HG03060 (cell line): ENCODE measurements around the gene SLC6A1.

Source experiments
- ATAC-seq: cut with Tn5 transposase; IDR thresholded peaks from one replicate; pipeline ENCODE4 v1.9.1; 2021; ENCODE audit warnings: low read depth, moderate number of reproducible peaks; ENCODE audit not compliant: unreplicated experiment

SLC6A1 gene

DNA sequence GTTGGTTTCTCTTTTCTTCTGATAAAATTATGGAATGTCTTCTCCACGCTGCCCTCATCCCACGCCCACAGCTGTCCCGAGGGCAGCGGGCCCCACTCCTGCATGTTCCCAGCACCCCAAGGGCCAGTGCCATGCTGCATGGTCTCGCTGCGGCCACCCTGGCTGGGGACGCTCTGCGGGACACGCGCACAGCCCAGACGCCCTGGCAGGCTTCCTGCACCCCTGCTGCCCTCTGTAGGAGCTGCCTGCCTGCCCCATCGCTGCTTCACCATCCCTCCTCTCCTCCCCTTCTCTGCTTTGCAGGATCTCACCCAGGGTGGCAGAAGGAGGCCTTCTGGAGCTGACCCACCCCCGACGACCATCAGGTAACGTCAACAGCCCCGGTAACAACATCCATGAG lies 22.8 kb downstream of the SLC6A1 start:
- no peak for ATAC-seq

DNA sequence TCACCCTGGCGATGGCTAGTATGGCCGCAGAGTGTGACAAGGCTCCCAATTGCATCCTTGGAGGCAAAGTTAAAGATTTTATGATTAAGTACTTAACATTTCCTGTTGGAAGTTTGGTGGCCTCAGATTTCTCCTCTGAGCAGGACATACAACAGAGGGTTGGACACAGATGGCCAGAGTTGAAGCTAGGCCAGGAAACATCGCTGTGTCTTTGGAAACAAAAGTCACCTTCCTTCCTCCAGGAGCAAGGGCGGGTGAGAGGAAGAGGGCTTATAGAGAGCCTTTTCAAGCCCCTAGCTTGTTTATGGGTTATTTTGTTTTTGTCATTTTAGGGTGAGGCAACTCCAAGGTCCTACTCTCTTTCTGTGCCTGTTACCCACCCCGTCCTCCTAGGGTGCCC lies 24.2 kb downstream of the SLC6A1 start:
- no peak for ATAC-seq

DNA sequence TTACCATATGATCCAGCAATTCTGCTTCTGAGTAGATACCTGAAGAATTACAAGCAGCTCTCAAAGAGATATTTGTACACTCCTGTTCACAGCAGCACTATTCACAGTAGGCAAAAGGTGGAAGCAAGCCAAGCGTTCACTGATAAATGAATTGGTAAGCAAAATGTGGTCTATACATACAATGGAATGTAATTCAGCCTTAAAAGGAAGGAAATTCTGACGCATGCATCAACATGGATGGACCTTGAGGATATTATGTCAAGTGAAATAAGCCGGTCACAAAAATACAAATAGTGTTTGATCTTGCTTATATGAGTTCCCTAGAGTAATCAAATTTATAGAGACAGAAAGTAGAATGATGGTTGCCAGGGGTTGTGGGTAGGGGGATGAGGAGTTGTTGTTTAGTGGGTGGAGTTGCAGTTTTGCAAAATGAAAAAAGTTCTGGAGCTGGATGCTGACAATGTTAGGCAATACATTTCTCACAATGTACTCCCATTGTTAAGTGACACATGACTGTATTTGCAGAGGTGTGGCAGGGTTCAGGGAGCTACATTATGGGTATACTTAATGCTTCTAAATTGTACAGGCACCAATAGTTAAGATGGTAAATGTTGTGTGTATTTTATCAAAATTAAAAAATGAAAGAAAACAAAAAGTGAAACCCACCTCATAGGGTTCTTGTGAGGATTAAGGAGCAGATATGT lies 26.7 kb downstream of the SLC6A1 start:
- ATAC-seq, result no peak

DNA sequence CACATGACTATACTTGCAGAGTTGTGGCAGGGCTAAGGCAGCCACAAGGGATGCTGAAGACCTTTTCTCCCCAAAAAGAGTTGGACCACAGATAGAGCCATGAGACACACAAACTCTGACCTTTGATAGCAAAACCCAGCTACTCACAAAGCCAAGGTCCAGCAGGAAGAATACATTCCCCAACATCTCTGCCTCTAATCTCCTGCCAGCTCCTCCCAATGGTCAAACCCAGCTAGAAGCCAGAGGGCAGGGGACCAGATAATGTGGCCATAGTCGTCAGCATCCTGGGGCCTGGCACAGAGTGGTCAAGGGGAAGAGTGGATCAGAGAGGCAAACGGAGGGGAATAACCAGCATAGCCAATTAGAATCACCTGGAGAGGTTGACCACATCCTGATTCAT lies 28.2 kb downstream of the SLC6A1 start:
- no peak for ATAC-seq

DNA sequence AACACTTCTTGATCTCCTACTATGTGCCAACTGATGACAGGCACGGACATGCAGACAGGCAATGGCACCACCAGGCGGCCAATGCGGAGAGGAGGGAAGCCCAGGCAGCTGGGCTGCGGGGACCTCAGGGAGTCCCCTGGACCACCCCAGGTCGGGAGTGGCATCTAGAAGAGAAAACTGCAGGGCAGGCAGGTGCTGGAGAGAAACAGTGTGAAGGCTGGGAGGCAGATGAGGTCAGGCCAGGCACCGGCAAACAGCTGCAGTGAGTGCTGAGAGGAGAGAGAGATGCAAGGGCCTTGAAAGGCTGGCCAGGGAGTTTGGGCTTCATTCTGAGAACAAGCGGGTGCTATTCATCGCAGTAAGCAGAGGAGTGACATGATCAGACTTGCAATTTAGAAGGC lies 29.1 kb downstream of the SLC6A1 start:
- no peak for ATAC-seq

DNA sequence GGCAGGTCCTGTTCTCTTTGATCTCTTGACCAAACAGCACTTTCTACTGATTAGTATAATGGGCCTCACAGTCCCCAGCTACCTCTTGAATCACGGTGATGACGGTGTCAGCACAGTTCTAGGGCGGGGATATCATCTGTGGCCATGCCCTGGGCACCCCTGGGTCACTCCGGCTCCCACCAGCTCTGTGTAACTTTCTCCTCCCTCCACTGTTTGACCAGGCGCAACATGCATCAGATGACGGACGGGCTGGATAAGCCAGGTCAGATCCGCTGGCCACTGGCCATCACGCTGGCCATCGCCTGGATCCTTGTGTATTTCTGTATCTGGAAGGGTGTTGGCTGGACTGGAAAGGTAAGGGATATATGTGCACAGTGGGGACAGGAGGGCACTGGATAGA lies 29.6 kb downstream of the SLC6A1 start:
- ATAC-seq, result no peak

DNA sequence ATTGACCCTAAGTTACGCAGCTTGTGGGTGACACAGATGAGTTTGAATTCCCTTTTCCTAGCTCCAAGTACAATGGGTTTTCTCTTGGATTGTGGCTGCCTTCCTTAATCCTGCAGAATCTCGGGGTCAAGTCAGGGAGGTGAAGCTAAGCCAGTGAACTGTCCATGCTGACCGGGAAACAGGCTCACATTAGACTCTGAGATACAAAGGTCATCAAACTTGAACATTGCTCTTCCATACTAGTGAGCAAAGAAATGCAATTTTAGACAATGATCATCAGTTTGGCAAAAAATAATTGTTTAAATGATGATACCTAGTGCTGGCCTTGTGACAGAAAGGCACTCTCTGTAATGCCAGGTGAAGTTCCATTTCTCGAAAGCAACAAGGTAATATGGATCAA lies 31.6 kb downstream of the SLC6A1 start:
- ATAC-seq, result no peak

DNA sequence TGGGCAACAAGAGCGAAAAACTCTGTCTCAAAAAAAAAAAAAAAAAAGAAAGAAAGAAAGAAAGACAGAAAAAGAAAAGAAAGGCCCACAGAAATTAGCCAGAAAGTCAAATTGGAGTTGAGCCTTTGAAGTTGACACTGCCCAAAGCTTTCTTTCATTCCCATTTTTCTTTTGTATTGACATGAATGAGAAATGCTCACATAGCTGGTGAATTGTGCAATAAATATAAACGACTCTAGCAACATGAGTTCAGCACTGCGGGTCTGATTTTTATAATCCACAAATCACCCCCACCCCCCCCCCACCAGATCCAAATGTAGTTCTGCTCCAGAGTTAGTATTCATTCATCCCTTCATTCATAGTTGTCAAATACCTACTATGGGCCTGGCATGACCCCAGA lies 37.4 kb downstream of the SLC6A1 start:
- no peak for ATAC-seq

DNA sequence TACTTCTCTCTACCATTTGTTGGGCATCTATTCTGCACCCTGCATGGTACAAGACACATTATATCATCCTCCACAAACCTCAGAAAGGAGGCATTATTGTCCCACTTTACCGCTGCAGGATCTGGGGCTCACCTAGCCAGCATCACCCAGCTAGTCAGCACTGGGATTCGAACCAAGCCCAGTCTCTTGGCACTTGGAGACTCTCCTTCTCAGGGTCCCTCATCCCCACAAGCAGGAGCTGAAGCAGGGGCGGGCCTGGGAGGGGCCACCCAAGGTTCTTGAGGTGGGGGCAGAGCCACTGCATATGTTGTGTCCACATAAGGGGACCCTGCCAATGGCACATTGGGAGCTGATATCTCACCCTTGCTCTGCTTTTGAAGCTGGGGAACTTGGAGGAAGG lies 41.3 kb downstream of the SLC6A1 start:
- ATAC-seq, result no peak

DNA sequence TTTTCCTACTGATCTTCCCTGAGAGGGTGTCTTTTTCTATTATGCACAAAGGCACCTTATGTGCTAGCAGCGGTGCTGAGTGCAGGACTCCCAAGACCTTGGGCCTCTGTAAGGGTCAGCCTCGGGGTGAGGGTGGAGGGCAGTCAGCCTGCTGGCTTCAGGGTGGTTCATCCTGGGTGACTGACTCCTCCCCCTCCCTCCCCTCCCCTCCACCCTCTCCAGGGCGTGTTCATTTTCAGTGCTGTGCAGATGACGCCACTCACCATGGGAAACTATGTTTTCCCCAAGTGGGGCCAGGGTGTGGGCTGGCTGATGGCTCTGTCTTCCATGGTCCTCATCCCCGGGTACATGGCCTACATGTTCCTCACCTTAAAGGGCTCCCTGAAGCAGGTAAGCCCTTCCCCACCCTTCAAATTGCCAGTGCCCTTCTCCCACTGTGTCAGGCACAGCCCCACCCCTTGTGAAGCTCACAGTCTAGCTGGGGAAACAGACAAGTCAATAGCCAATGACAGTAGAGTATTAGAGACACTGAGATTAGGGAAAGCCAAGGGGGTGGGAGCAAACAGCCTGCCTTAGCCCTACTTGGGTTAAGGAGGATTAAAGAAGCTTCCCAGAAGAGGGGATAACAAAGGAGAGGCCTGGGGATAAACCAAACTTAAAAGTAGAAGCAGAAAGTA lies 41.9 kb downstream of the SLC6A1 start:
- no peak for ATAC-seq

DNA sequence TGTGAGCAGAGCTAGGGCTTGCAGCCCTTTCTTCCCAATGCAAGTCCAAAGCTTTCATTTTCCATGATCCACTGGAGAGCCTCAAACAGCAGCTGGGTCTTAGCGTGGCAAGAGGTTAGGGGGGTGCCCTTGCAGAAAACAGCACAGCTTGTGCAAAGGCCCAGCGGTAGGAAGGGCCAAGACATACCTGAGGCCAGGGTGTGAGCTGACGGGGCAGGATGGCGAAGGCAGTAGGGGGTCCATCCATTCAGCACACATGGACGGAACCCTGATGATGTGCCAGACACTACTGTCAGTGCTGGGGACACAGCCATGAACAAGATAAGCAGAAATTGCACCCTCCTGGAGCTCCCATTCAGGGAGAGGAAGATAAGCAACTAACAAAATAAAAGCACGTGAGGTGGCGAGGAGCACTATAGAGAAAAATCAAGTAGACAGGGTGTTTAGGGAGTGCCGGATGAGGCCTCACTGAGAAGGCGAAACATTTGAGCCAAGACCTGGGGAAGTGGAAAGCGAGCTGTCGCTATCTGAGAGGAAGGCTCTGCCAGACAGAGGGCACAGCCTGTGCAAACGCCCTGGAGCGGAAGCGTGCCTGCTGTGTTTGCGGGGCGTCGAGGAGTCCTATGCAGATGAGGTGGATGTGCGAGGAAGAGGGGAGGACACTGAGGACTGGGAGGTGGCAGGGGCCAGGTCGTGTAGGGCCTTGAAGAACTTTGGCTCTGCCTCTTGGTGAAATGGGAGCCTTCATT lies 43.4 kb downstream of the SLC6A1 start:
- no peak for ATAC-seq

DNA sequence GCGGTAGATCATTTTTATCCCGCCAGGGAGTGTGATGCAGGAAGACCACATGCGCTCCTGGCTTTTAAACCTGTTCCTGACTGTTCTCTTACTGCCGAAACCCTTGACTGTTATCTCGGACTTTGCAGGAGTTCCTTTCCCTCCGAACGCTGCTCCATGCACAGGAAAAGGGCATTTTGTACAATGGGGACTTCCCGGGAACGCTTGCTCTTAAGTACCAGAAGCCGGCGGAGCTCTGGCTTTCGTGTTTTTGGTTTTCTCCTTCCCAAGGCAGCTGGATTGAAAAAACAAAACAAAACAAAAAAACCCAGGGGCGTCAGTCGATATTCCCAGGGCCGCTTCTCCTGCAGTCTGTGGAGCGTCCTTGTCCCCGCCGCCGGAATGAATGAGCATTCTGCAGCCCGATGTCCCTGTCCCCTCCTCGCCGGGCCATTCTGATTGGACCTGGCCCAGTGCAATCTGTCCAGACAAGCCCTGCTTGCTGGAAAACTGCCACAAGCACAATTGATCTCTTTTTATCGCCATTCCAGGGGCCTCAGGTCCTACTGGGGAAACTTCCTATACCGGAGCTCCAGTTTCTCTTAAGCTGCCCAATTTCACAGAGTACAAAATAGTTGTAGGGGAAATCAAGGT lies 44.8 kb downstream of the SLC6A1 start:
- ATAC-seq, result no peak

DNA sequence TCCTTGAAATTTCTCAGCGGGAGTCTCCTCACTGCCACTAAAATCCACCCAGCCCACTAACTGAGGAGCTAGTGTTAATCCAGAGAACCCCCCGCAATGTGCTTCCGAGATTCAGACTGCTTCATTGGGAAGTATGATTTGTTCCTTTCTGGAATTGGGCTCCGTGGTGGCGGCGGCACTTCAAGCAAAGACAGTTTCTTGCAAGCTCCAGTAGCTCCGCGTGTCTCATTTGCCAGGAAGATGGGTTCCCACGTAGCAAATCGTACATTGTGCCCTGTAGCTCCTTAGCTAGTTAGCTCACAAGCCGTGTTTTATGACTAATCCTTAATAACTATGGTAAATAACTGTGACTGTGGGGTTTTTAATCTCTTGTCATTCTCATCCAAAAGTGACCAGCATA lies 45.4 kb downstream of the SLC6A1 start:
- ATAC-seq, result no peak

DNA sequence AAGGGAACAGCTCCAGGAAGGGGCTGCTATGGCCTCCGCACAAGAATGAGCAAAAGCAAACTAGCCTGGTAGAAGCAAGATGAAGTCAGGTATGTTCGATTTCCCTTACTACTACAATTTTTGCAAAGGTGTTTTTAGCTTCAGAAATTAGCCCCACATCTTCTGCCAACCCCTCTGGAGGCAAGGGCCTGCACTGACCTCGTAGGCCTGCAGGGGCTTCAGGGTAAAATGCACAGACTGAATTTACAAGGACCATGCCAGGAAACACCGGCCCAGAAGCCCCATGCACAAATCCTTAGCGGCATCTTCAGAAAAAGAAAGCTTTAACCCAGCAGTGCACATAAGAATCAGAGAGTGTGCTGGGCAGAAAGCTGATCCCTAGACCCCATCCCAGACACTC lies 53.0 kb downstream of the SLC6A1 start:
- no peak for ATAC-seq

DNA sequence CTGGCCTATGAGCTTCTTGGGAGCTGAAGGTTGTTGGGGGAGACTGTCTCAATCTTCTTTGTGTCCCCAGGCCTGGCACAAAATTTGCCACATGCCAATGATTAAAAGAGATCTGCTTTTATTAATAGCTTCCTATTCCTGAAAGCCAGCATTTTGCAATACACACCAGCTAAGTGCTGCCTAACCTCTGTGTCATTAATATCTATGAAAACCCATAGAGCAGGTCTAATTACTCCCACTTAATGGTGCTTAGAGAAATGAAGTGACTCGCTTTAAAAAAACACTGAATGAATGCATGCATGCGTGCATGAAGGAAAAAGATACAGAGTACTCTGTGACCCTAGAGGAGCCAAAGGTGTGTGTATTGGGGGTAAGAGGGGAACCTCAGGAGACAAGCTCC lies 55.0 kb downstream of the SLC6A1 start:
- ATAC-seq, result no peak

DNA sequence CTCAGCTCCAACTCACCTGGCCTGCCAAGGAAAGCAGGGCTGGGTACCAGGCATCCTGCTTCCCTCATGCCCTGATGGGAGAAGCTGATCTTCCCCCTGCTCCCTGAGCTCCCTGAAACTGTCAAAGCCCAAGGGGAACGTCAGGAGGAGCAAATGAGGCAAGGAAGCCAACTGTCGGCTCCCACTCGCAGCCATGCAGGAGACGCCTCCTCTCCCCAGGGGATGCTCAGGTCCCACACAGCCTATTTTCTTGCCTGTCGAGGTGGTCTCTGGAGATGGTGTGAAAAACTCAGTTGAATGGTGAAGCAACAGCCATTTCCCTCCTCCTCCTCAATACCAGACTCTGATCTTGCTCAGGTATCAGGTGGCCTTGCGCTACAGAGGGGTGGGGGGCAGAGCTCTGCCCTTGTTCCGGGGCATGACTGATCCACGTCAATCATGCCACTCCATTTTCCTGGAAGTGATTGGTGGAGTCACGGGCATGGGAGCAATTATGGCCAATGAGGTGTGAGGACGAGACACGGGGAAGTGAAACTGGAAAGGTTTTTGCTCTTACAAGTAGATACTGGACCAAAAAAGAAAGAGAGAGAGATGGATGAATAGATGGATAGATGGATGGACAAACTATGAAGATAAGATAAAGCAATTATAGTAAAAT lies 58.2 kb downstream of the SLC6A1 start:
- ATAC-seq, result no peak

DNA sequence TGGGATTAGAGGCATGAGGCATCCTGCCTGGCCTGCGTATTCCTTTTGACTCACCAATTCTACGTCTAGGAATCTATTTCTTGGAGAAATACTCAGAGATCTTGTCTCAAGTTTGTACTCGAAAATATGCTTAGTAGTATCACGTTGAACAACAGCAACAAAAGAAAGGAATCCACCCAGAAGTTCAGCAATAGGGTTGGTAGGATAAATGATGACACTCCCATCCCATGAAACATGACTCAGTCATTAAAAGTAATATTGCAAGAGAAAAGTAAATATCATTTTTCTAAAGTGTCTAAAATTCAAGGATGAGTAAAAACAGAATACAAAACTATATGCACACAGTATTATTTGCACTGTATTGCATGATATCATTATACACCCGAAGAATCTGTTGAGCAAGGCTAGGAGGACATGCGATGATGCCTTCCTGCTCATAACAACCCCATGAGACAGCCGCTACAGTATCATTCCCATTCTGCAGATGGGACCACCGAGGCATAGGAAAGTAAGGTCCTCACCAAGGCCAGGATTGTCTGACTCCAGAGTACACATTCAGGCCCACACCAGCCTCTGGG lies 61.5 kb downstream of the SLC6A1 start:
- no peak for ATAC-seq

DNA sequence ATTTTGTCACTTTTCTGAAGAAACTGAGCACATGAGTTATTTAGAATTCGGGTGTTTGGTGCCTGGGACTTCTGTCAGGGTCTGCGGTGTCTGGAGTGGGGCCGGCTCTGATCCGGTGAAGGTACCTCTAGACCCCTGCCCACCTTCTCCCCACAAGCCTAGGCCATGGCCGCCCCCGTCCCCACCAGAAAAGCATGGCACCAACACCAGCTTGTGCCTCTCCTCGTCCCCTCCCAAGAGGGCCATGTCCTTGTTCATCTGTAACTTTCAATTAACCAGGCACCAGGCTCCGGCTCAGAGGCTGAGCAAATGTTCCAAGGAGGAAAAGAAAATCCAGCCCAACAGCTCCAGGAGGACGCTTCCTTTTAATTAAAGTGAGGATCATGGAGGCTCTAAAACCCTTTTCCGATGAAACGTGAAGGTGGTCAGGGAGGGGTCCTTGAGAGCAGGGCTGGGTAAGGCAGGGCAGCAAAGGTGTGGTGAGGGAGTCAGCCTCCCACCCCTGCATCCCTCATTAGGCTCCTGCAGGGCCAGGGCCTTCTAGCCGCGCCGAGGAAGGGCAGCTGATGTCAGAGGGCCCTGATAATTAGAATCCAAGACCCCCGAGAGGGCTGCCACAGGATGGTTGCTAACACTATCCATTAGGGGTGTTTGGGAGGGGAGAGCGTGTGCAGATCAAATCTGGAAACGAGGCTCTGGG lies 62.3 kb downstream of the SLC6A1 start:
- ATAC-seq, result no peak

DNA sequence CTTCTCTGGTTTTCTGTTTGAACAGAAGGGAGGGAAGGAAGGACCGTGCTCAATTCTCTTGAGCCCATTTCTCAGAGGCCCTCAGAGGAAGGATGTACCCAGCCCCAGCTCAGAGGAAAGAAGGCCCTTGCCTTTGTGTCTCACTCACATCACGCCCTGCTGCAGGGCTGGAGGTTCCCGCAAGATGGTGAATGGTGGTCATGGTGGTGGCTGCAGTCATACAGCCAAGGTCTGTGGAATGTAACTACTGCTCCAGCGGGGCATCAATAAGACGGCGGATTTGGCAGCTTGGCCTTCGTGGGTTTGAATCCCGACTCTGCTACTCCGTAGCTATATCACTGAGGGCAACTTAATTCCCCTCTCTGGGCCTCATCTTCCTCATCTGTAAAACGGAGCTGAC lies 62.9 kb downstream of the SLC6A1 start:
- no peak for ATAC-seq

DNA sequence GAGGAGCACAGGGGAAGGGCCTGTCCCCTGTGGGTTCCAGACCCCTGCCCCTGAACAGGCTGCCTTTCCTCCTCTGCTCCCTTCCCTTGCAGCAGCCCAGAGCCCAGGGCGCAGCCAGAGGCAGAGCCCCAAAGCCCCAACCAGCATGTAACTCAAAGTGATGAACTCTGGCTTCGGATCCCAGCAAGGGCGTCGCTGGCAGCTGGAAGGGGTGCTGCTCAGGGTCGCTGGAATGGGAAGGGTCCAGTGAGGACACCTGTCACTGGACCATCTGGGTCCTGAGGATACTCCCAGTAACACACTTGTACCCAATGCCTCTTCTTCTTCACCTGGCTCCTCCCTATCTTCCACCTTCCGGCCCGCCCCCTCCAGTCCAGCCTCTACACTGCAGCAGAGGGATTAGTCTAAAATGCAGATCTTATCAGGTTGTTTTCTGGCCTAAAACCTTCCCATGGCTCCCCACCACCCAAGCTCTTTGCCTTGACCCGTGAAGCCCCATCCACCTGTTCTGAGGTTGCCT lies 64.0 kb downstream of the SLC6A1 start:
- no peak for ATAC-seq
